ENCODE data around the gene APCDD1L.

Gene APCDD1L

DNA sequence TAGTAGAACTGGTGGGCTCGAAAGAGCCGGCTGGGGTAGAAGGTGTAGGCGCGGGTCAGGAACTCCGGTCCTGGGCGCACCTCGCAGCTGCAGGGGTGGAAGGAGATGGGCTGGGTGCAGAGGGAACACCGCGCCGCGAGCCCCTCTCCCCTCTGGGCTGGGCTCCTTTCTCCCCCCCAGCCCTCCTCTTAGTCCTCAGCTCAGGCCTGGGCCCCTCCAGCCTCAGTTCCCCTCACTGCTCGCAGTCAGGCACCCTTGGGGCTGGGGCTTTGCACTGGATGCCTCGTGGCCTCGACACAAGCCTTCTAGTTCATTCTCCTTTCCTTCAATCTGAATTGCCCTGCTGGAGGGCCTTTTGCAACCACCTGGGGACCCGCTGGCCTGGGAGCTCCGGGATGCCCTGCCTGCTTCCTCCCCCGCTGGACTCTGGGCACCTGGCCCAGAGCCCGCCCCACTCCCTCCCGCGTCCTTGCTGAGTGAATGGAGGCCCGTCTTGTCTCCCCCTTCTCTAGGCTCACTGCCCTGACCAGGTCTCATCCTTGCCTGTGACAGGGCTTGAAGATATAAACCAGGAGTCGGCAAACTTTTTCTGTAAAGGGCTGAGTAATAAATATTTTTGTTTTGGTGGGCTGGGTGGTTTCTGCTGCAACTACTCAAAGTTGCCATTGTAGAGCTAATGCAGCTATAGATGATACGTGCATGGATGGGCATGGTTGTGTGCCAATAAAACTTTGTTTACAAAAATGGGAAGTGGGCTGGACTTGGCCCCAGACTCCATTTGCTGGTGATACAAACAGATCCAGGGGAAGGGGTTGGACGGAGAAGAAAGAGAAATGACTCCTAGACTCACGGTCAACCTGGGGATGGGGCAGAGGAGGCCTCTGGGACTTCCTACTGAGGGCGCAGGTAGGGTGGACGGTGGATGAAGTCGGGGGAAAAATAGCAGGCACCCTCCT is 47.3 kb downstream of the APCDD1L start:
- no peak overlapping the region for H3K4me3 ChIP-seq (ENCODE audit: low read depth, low read length)

DNA sequence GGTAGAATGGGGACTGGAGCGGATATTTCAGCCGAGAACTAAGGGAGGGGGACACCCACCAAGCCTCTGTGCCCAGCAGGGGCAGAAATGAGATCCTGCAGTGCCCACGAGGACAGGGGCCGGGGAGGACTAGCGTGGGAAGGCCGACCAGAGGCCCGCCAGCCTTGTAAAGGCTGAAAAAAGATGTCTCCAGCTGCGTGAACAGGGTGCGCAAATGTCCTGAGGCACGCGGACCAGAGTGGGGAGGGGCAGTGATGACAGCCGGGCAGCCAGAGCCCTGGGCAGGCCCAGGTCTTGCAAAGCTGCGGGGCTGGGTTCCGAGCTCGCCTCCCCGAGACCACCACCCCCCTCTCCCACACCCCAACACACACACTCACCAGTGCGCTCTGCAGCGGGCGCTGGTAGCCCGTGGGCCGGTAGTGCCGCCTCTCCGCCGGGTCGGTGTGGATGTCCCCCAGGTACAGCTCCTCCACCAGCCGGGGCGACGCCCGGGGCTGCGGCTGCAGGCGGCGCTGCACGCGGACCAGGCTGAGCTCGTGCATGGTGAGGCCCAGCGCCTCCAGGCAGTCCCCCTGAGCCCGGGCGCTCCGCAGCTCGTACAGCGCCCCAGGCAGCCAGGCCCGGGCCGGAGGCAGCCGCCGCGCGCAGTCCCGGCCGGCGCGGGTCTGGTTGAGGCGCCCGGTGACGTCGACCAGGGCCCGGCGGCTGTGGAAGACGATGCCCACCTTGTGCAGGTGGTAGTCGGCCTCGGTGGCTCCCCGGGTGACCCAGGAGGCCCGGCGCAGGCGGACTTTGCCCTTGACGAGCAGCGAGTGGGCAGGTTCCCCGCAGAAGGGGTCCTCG is 48.2 kb downstream of the APCDD1L start:
- no peak overlapping the region for H3K4me3 ChIP-seq (ENCODE audit: low read depth, low read length)

DNA sequence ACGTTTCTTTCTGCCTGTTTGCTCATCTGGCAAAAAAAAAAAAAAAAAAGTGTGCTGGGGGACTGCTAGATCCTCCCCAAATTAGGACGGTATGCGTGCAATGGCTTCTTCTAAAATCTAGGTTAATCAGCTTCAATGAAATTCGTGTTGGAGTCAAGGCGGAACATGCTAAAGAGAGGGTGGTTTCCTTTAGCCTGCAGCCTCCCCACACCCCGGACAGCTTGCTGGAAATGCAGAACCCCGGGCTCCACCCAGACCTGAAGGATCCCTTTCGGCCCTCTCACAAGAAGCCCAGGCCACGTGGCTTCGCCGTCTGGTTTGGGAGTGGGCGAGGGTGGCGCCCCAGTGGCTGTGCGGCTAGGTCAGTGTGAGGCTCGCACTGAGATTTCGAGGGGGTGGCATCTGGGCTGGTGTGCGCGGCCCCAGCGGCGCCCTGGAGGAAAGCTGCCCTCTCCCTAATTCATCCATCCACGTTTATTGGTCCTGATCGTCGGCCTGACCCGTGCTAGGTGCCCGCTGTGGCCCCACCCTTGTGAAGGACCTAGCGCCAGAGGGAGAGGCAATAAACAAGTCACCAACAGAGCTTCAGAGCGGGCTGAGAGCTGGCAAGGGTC is 49.0 kb downstream of the APCDD1L start:
- no peak overlapping the region for H3K4me3 ChIP-seq (ENCODE audit: low read depth, low read length)

DNA sequence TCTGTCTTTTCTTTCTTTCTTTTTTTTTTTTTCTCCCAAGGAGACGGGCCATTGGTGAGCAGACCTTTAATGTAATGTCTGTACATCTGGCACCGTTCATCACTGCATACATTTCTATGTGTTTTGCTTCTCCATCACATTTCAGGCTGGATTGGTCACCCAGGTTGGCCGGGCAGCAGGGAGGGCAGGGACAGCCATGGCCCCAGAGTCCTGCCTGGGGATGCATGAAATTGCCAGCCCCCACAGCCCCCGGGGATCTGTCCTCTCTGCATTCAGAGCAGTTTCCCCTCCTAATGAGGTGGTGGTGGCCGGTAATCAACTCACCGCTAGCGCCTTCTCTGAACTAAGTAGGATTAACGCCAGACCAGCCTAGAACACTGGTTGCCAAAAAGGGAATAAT is 50.4 kb downstream of the APCDD1L start:
- no peak overlapping the region for H3K4me3 ChIP-seq (ENCODE audit: low read depth, low read length)

DNA sequence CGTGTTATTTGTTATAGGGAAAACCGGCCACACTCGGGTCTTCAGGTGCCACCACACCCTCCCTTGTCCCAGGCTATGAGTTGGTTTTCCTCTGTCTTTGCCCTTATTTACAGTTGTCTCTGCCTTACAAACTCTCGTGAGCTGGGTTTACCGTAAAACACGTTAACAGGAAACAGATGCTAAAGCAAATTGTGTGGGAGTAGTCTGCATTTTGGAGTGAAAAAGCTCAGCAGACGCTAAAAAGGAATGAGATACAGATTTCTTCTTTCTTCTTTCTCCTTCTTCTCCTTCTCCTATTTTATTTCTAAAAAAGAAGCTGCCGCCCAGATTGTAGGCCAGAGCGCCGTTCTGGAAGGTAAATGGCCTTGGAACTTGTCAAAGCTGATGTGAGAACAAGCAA is 51.9 kb downstream of the APCDD1L start:
- H3K4me3 ChIP-seq (ENCODE audit: low read depth, low read length) = no peak overlapping the region

DNA sequence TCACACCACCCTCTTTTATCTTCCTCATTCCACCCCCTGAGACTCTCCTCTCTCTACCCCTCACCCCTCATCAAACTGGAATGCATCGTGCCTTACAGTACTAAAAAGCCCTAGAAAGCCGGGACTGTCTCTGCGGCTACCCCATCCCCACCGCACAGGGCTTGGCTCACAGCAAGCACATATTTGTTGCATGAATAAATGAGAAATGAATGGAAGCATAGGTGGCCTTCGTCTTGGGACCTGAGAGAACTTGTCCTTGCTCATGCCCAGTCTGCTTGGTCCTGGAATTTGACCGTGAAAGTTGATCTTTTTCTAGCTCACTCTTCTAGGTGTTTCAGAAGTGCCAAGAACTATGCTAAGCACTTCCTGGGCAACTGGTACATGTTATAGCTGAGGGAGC is 53.3 kb downstream of the APCDD1L start:
- no peak overlapping the region for H3K4me3 ChIP-seq (ENCODE audit: low read depth, low read length)

DNA sequence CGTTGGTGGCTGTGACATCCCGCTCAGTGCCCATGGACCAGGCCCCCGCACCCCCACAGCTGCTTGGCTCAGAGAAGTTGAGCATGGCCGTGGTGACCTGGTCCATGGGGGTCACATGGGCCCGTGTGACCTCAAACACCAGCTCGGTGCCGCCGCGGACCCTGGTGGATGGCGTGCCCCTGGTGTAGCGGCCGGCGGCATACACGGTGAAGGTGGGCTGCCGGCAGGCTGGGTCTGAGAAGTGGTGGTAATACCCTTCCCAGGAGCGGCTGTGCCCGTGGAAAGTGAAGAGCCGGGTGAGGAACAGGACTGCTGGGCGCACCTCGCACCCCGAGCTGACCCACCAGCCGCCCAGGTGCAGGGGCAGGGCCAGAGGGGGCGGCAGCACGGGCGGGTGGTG is 54.1 kb downstream of the APCDD1L start:
- H3K4me3 ChIP-seq (ENCODE audit: low read depth, low read length) = no peak overlapping the region

DNA sequence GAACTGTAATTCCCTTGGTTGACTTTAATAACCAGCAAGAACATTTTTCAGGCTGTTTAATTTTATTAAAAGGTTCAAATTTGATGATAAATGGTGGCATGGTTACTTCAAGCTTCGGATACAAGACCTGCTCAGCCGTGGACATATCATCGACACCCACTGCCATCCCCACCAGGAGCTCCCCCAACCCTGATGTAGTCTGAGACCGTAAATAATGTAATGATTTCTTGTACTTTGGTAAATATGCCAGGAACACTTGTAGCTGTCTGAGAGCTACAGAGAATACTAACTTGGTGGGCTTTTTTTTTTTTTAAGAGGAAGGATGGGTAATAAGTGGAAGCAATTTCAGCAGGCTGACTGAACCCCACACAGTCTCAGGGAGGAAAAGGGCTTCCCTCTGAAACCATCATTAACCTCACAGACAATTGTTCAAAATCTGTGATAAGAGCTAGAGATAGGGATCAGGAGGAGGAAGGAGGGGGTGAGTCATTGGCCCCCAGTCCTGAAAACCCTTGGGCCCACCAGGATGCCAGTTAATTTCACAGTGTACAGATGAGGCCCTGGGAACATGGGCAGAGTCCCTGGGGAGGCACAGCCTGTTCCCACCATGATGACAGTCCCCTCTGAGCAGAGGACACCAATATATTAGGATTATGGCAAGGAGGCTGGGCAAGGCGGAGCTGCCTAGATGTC is 56.0 kb downstream of the APCDD1L start:
- no peak overlapping the region for H3K4me3 ChIP-seq (ENCODE audit: low read depth, low read length)

DNA sequence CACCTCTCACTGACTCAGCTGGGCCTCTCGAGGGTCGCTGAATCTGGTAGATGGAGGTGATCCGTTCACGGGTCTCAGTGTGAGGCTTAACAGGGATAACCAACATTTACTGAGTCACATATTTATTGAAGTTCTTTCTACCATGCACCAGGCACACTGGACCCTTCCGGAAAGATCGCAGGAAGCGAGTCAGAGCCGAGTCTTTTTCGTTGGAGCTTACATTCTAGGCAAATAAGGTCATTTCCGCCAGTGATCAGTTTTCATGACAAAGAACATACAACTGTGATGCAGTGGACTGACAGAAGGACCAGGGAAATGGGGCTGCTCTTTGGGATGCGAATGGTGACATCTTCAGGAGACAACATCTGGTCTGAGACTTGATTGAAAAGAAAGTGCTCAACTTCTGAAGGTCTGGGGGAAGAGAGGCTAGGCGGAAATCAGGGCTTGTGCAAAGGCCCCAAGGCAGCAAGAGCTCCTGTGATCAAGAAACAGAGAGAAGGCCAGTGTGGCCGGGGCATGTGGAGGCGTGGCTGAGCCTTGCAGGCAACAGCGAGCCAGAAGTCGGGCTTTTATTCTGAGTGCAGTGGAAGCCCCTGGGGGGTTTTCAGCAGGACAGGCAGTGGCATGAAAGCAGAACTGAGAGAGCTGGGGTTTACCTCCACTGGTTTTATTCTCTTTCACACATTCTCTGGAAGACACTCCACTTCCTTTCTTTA is 56.7 kb downstream of the APCDD1L start:
- no peak overlapping the region for H3K4me3 ChIP-seq (ENCODE audit: low read depth, low read length)

DNA sequence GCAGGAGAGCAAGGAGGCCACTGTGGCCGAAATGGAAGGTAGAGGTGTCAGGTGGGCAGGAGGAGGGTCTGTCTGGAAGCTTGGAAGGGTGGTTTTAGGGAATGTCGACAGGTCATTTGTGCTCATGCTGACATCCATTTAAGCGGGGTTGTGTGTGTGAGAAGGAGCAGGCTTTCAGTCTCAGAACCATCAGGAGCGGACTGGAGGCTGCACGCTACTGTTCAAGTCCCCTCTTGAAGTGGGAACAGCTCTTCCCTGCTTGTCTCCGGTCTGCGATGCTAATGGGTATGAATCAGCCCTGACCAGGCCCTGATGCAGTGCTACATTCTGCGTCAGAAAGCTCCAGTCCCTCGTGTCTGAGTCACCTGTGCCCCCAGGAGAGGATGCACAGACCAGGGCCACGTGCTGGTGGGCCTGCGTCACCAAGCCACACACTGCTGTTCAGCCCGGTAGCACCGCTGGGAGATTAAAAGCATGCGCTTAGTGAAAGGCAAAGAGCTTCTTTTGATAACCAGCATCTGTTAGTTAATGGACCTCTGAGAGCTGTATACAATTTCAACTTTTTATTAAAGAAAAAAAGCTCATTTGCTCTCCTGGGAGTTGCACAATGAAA is 58.0 kb downstream of the APCDD1L start:
- H3K4me3 ChIP-seq (ENCODE audit: low read depth, low read length) = no peak overlapping the region

DNA sequence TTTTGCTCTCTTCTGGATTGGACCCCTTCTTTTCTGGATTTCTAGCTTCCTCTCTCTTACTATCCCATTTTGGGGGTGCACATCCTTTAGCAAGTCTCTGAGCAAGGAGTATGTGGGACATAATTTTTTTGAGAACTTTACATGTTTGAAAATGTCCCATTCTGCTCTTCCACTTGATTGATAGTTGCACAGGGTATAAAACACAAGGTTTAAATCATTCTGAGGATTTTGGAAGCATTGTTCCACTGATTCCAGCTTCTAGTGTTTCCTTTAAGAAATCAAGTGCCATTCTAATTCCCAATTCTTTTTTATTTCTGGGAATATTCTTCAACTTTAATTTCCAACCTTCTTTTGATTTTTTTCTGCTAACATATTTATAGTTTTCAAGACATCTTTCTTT is 60.7 kb downstream of the APCDD1L start:
- no peak overlapping the region for H3K4me3 ChIP-seq (ENCODE audit: low read depth, low read length)

DNA sequence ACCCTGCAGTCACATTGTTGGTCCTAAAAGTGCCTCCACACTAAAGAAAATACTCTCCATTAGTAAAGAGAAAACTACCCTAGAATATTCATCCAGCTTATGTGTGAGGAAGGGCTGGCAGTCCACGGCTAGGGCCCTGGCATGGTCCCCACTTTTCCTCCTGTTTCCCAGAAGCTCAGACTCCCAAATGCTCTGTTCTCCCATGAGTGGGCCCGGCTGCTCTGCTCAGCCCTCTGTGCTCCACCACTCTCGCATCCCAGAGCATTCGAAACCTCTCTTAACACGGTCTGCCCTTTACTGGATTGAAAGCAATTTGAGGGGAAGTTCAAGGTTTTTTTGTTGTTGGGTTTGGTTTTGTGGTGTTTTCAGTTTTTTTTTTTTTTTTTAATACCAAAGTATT is 61.8 kb downstream of the APCDD1L start:
- no peak overlapping the region for H3K4me3 ChIP-seq (ENCODE audit: low read depth, low read length)

DNA sequence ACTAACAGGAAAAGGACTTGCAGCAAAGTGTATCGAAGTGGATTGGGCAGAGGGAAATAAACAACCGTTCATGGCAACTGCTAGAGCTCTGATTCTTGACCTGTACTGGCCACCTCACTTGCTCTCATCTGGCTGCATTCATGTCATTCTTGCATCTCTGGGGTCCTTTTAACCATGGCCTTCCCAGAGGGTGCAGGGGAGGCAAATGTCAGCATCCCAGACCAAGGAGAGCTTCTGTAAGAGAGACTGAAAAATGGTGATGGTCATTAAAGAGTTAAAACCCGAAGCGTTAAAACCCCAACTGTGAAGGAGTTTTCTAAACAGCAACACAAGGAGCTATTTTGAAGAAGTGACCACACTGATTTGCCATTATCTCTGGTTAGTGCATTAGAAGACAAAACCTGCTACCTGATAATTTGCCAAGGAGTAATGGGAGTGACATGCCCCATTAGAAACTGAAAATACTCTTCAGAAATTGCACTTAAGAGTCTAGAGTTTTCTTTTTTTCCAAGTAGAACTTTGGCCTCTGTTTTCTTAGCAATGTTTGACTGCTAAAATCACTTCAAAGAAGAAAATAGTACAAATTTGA is 62.4 kb downstream of the APCDD1L start:
- no peak overlapping the region for H3K4me3 ChIP-seq (ENCODE audit: low read depth, low read length)

DNA sequence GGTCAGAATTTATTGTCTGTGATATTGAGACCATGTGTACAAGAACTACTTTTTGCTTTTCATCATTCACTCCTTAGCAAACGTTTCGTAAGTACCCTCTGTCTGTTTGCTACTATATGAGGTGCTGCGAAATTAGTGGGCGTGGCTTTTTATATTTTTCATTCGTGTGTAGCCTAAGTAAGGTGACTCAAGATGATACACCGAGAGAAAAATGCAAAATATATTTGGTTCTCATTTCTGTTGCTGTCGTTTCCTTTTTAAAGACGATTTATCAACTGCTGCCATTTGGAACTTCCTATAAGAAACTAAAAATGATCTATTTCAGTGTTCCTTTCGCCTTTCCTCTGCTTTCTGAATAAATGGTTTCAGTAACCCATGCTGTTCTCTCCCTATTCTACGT is 64.9 kb downstream of the APCDD1L start:
- no peak overlapping the region for H3K4me3 ChIP-seq (ENCODE audit: low read depth, low read length)

DNA sequence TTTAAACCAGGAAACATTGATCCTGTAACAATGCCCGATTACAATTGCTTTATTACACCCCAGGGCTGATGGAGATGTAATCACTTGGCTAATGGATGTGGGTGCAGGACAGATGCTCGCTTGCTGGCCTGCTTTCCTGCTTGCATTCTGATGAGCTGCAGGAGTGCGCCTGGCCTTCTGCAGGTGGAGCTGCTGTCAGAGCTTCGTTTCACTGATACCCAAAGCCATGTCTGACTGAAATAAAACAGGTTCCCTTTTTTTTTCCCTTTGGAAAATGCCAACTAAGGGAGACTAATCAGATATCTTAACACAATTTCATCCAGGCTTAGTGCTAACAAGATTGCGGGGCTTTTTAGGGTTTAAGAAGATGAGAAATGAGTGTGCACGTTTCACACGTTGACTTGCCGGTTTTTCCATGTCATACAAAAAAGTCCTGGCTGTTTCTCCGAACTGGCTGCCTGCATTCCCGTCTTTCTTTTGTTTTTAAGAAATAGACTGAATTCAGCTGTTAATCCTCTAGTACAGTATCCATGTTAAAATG is 65.4 kb downstream of the APCDD1L start:
- H3K4me3 ChIP-seq (ENCODE audit: low read depth, low read length) = no peak overlapping the region

DNA sequence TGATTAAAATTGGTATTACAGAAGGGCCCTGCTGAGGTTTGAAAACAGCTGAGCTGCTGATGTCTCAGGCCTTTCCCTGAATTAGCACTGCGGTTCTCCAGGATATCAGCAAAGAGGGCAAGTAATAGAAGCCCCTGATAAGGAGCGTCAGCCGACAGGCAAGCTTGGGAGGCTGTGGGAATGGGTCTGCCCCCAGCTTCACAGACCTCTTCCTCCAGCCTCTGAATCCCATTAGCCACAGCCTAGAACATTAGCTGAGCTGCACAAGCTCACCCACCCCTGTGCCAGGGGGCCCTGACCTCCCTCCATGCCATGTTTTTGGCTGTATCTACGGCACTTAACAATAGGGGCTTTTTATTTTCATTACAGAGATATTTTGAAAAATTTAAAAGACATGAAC is 66.2 kb downstream of the APCDD1L start:
- no peak overlapping the region for H3K4me3 ChIP-seq (ENCODE audit: low read depth, low read length)

DNA sequence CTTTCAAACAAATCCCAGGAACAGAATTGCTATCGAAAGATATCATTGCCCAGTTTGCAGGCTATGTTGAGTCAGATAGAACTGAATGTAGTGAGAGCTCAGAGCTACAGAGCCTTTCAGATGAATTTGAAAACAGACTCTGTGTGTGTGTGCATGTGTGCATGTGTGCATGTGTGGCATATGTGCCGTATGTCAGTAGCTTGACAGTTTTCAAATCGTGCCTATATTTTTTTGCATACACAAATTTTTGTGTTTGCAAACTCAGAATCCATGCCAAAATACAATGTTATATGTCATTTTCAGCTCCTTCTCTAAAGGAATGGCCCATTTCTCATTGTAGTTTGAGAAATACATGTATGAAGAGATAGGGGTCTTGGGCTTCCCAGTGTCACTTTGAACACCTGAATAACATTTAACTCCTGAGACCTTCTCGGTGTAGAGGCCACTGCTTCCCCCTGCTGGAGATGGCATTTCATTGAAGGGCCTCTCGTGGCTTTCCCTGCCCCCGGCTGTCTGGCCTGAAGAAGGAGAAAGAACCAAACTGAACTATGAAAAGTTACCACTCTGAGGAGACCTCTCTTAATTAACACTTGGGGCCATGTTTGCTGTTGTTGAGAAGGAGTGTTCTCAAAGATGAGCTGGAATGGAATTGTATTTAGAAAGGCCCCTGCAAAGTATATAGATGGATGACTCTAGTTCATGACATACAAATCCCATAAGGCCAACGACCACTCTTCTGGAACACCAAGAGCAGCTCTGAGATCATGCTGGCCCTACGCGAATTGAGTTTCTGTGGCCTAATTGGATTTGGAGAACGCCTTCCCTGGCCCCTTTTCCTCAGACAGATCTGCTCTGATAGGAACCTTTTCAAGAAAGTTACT is 67.4 kb downstream of the APCDD1L start:
- H3K4me3 ChIP-seq (ENCODE audit: low read depth, low read length) = no peak overlapping the region

DNA sequence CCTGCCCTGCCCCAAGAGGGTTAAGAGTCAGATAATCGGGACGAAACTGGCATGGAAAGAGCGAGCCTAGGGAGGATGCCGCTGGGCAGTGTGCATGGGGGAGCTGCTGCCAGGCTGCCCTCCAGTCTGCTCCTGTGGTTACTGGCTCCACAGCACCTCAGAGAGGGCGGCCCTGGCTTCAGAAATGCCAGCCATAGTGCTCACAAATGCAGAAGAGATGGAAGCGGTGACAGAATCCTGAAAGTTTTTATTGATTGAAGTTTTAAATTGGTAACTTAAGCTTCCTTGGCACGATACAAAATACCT is 68.3 kb downstream of the APCDD1L start:
- H3K4me3 ChIP-seq (ENCODE audit: low read depth, low read length) = no peak overlapping the region
